Kidney (tissue), 14 donors: Measurements from ENCODE around the gene COL23A1. TPM values are rescaled to one million over a fixed set of nuclear protein-coding genes. Genes with fewer than 3 reads are reported as not detected.
A peak's percentile ranks its signal among the peaks of the same experiment; 100 is the strongest.

Experiments
- DNase-seq, 5 donors: peaks; one replicate each; pipeline ENCODE4 v3.0.0-alpha.2; 2013 to 2020
- FAIRE-seq: peaks from 2 replicates; lab custom pipeline; 2012; peaks lifted over from hg19 to GRCh38; lab: Jason Lieb, UNC
- H3K27ac ChIP-seq, 2 donors: one replicate each; pipeline ENCODE4 v1.7.0; 2013; ENCODE audit warnings: low read depth in 2 of 2, low read length in 2 of 2, inconsistent platforms in 1 of 2
- H3K27me3 ChIP-seq: one replicate; pipeline ENCODE4 v1.7.1; 2013; ENCODE audit warnings: low read length, inconsistent platforms; ENCODE audit not compliant: control insufficient read depth, insufficient read depth
- H3K36me3 ChIP-seq, 3 donors: one replicate each; pipeline versions ENCODE4 v1.7.0 to v1.7.1; 2013; ENCODE audit warnings: low read length in 3 of 3, control low read depth in 1 of 3, inconsistent platforms in 1 of 3; ENCODE audit not compliant: insufficient read depth in 3 of 3, control insufficient read depth in 2 of 3
- H3K4me1 ChIP-seq, 3 donors: one replicate each; pipeline versions ENCODE4 v1.7.0 to v1.7.1; 2013; ENCODE audit warnings: low read length in 3 of 3, inconsistent platforms in 1 of 3, low read depth in 1 of 3; ENCODE audit not compliant: control insufficient read depth in 2 of 3, insufficient read depth in 2 of 3
- H3K4me3 ChIP-seq, 3 donors: one replicate each; pipeline versions ENCODE4 v1.7.0 to v1.8.1; 2013; ENCODE audit warnings: low read length in 3 of 3, control low read depth in 1 of 3, inconsistent platforms in 1 of 3
- H3K9ac ChIP-seq, 3 donors: one replicate each; pipeline versions ENCODE4 v1.7.0 to v1.7.1; 2013; ENCODE audit warnings: low read length in 3 of 3, control low read depth in 1 of 3, inconsistent platforms in 1 of 3
- H3K9me3 ChIP-seq, 3 donors: one replicate each; pipeline versions ENCODE4 v1.7.0 to v1.7.1; 2013; ENCODE audit warnings: low read length in 3 of 3, control low read depth in 1 of 3, inconsistent platforms in 1 of 3; ENCODE audit not compliant: control insufficient read depth in 2 of 3, insufficient read depth in 1 of 3
- intact Hi-C: fragments of 100-400 bp; cut with DNase I; formaldehyde crosslinking; loops from one replicate; pipeline ENCODE4 v1.11.1; 2022
- polyA plus RNA-seq: library from polyadenylated mRNA; stranded (reverse); fragments of 350-450 nt; fragmentation: Illumina TruSeq; extraction: RNeasy Lipid Tissue Mini Kit (QIAGEN cat#74804); gene quantifications from one replicate; pipeline ENCODE4 v1.2.3, GENCODE V29; 2014; ENCODE audit warnings: low read depth, low replicate concordance; ENCODE audit not compliant: insufficient read depth
- total RNA-seq: library from RNA; stranded (reverse); fragmentation: NEBNext Ultra II Directional; extraction: Animal tissue kit (Norgen Biotek cat#: 25700); gene quantifications from one replicate; pipeline ENCODE4 v1.2.1, GENCODE V29; 2021
- TF ChIP-seq, protein P1 (sequence below): IDR thresholded peaks from 3 replicates; pipeline ENCODE4 v1.5.1; 2012; ENCODE audit warnings: mild to moderate bottlenecking, moderate library complexity, borderline replicate concordance; ENCODE audit not compliant: insufficient read depth; ENCODE audit errors: extremely low read depth
- donor health status: control.
- donor health status: control.
- donor health status: control.
- donor health status: control.
- donor health status: control.
- donor health status: DM: yes; HTN: yes; CAD: no.
- donor health status: Normal renal cell carcinoma (clear cell type).

The COL23A1 gene
- total and polyA plus RNA-seq, 2 donors from 2014 or later: 4.1 to 8.7 TPM

DNA sequence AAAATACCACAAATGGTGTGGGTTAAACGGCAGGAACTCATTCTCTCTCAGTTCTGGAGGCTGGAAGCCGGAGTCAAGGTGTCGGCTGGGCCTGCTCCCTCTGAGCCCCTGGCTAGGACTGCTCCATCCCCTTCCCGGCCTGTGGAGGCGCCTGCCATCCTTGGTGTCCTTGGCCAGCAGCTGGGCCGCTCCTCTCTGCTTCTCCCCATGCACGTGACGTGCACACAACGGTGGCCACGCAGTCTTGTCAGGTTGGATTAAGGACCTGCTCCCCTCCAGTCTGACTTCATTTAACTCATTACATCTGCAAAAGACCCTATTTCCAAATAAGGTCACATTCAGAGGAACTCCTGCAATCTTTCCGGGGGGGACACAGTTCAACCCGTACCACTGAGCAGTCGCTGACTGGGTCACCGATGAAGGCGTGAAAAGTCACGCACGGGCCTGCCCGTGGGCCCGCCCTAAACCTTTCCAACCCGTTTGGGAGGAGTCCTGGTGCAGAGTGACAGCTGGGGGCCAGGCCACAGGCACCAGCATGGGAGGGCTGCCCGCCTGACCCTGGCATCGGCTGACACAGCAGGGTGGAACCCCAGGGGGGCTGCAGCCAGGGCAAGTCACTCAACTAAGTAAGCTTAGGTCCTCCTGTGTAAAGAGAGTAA lies 135.2 kb downstream of the COL23A1 start:
- Histone ChIP-seq H3K9me3 (no peaks in the 10 kb centered on the region), H3K27me3 (no peaks in the 10 kb centered on the region), H3K9ac (no peak overlapping the region), H3K4me3 (no peak overlapping the region), H3K4me1 (no peaks in the 10 kb centered on the region), H3K27ac (no peak overlapping the region), H3K36me3 (no peaks in the 10 kb centered on the region)
- DNase-seq (peak in 1 of 5 donors; percentile 22), FAIRE-seq (no peak)
- intact Hi-C loops: no loop called here
- TF ChIP-seq, protein P1, sequence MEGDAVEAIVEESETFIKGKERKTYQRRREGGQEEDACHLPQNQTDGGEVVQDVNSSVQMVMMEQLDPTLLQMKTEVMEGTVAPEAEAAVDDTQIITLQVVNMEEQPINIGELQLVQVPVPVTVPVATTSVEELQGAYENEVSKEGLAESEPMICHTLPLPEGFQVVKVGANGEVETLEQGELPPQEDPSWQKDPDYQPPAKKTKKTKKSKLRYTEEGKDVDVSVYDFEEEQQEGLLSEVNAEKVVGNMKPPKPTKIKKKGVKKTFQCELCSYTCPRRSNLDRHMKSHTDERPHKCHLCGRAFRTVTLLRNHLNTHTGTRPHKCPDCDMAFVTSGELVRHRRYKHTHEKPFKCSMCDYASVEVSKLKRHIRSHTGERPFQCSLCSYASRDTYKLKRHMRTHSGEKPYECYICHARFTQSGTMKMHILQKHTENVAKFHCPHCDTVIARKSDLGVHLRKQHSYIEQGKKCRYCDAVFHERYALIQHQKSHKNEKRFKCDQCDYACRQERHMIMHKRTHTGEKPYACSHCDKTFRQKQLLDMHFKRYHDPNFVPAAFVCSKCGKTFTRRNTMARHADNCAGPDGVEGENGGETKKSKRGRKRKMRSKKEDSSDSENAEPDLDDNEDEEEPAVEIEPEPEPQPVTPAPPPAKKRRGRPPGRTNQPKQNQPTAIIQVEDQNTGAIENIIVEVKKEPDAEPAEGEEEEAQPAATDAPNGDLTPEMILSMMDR: no peak

DNA sequence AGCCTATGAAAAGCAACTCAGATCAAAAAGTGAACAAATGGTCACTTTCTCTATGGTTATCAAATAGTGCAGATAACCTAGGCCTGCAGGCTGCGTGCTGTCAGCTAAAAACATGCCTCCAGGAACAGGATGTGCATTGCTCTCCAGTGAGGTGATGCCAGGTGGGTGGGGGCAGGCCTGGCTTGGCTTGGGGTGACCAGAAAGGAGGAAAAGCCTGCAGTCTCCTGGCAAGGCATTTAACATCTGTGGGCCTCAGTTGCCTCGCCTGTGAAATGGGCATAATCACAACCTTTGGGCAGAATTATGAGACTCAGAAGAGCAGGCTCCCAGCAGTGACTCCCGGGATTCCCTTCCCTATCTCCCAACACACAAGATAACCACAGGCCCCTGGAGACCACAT lies 135.9 kb downstream of the COL23A1 start:
- FAIRE-seq (no peak), DNase-seq (peak in 1 of 5 donors; percentile 23)
- H3K36me3 ChIP-seq: no peaks in the 10 kb centered on the region
- no peaks in the 10 kb centered on the region for H3K4me1 ChIP-seq
- no peaks in the 10 kb centered on the region for H3K9me3 ChIP-seq
- H3K27ac ChIP-seq: no peak overlapping the region
- no peak overlapping the region for H3K4me3 ChIP-seq
- TF ChIP-seq, protein P1: no peak
- no peak overlapping the region for H3K9ac ChIP-seq
- no peaks in the 10 kb centered on the region for H3K27me3 ChIP-seq
- intact Hi-C loops: no loop called here

DNA sequence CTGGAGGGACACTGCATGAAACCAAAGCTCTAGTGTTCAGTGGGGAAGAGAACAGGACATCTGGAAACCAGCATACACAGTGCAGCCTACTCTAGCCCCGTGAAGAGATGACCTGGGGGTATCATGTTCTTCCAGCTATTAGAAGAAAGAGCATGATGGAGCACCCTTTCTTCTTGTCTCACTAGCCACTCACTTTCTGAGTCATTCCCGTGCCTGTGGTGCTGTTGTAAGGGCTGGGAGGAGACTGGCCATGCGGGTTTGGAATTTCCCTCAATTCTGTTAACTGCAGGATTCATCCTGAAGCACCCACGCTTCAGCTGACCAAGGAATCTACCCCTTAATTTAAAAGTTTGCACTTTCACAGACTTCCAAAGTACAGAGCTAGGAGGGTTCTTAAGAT lies 137.0 kb downstream of the COL23A1 start:
- DNase-seq: peak in 1 of 5 donors; percentile 15

More for the DNA sequence above, 137.0 kb downstream of the COL23A1 start:
- FAIRE-seq: no peak
- Histone ChIP-seq H3K9ac (no peak overlapping the region), H3K27me3 (no peaks in the 10 kb centered on the region), H3K9me3 (no peaks in the 10 kb centered on the region), H3K4me1 (no peaks in the 10 kb centered on the region), H3K4me3 (no peak overlapping the region), H3K36me3 (no peaks in the 10 kb centered on the region), H3K27ac (no peak overlapping the region)
- intact Hi-C loops: no loop called here
- TF ChIP-seq, protein P1: no peak
